HCT116 (cell line): ENCODE measurements around the gene EVX2. TPM values are rescaled to one million over a fixed set of nuclear protein-coding genes. Genes with fewer than 3 reads are reported as not detected.

Source experiments
- ATAC-seq: fragments of 200-7000 bp; cut with Tn5 transposase; 2 replicates; pipeline ENCODE4 v1.9.1; 2020; ENCODE audit warnings: mild to moderate bottlenecking, moderate library complexity
- BruUV-seq: library from RNA; stranded (reverse); fragments of 400-500 nt; replicated peaks from 2 replicates; lab custom pipeline; 2021; lab: Mats Ljungman, UMichigan
- CTCF ChIA-PET: fragments of 300-600 bp; sonication (Branson Sonifier 250); formaldehyde crosslinking; loops from one replicate; lab custom pipeline; 2021; ENCODE audit warnings: antibody characterized with exemption; lab: Charles Lee
- POLR2A ChIA-PET: fragments of 300-600, 350-600 bp; sonication (Branson Sonifier 250); formaldehyde crosslinking; loops from one replicate; lab custom pipeline; 2021; ENCODE audit warnings: antibody characterized with exemption; lab: Charles Lee
- RAD21 ChIA-PET, 2 experiments: fragments of 300-600 bp; sonication (Branson Sonifier 250); formaldehyde crosslinking; loops; one replicate each; lab custom pipeline; 2023; ENCODE audit warnings: low total read pairs in 2 of 2; ENCODE audit not compliant: uncharacterized antibody in 2 of 2, unreplicated experiment in 2 of 2, low non-redundant PET in 1 of 2; lab: Charles Lee
- DNase-seq: peaks from one replicate; pipeline ENCODE4 v3.0.0-alpha.2; 2010; ENCODE audit warnings: low read depth, low spot score
- H2AFZ ChIP-seq: fragments of 200-600 bp; shearing (Covaris generic), sonication (generic); 2 replicates; pipeline ENCODE4 v1.6.1; 2017; ENCODE audit warnings: low read depth, mixed run types, mixed read lengths, antibody characterized with exemption, low read length; ENCODE audit not compliant: poor library complexity, severe bottlenecking
- H3K27ac ChIP-seq: 2 replicates; pipeline ENCODE4 v1.5.1; 2012; ENCODE audit warnings: low read depth, low read length
- H3K27me3 ChIP-seq: fragments of 200-600 bp; sonication (generic); 2 replicates; pipeline ENCODE4 v1.6.1; 2016; ENCODE audit warnings: mixed run types, low read length, mixed read lengths; ENCODE audit not compliant: insufficient read depth
- H3K36me3 ChIP-seq, 2 experiments: fragments of 200-500 bp in 1 of 2; fragments of 200-600 bp in 1 of 2; sonication (Bioruptor generic) in 1 of 2; sonication (generic) in 1 of 2; 2 replicates each; pipeline versions ENCODE4 v1.5.1 to v1.6.1; 2014 to 2016; ENCODE audit warnings: low read length in 2 of 2, inconsistent platforms in 1 of 2, mixed read lengths in 1 of 2, mixed run types in 1 of 2; ENCODE audit not compliant: insufficient read depth in 2 of 2, control insufficient read depth in 1 of 2
- H3K4me1 ChIP-seq, 2 experiments: fragments of 200-600 bp in 1 of 2; sonication (generic) in 1 of 2; 2 replicates each; pipeline versions ENCODE4 v1.5.1 to v1.6.1; 2012 to 2017; ENCODE audit warnings: low read length in 2 of 2, inconsistent platforms in 1 of 2, mild to moderate bottlenecking in 1 of 2, mixed read lengths in 1 of 2, mixed run types in 1 of 2, moderate library complexity in 1 of 2; ENCODE audit not compliant: insufficient read depth in 2 of 2, control insufficient read depth in 1 of 2
- H3K4me2 ChIP-seq: fragments of 200-600 bp; sonication (generic); 2 replicates; pipeline ENCODE4 v1.6.1; 2017; ENCODE audit warnings: mixed run types, low read length, mixed read lengths
- H3K4me3 ChIP-seq, 2 experiments: fragments of 200-600 bp in 1 of 2; sonication (generic) in 1 of 2; replicated peaks in 1 of 2; 2 replicates each; pipeline ENCODE4 v1.5.1; 2011 to 2016; ENCODE audit warnings: low read length in 2 of 2, control low read depth in 1 of 2, low read depth in 1 of 2, mild to moderate bottlenecking in 1 of 2, mixed read lengths in 1 of 2, mixed run types in 1 of 2
- H3K79me2 ChIP-seq: fragments of 200-600 bp; sonication (generic); 2 replicates; pipeline ENCODE4 v1.6.1; 2017; ENCODE audit warnings: mild to moderate bottlenecking, mixed run types, low read length, moderate library complexity, mixed read lengths; ENCODE audit not compliant: insufficient read depth
- H3K9ac ChIP-seq: fragments of 200-600 bp; sonication (generic); 2 replicates; pipeline ENCODE4 v1.6.1; 2016; ENCODE audit warnings: low read length, mixed read lengths
- H3K9me2 ChIP-seq: fragments of 200-600 bp; sonication (generic), shearing (Covaris generic); 2 replicates; pipeline ENCODE4 v1.6.1; 2017; ENCODE audit warnings: mixed run types, mild to moderate bottlenecking, moderate library complexity; ENCODE audit not compliant: insufficient read depth
- H3K9me3 ChIP-seq, 2 experiments: fragments of 200-500 bp in 1 of 2; fragments of 200-600 bp in 1 of 2; sonication (Bioruptor generic) in 1 of 2; sonication (generic) in 1 of 2; 2 replicates each; pipeline ENCODE4 v1.6.1; 2014 to 2017; ENCODE audit warnings: low read length in 2 of 2, mixed read lengths in 2 of 2, inconsistent platforms in 1 of 2, low read depth in 1 of 2, mild to moderate bottlenecking in 1 of 2, mixed run types in 1 of 2, moderate library complexity in 1 of 2; ENCODE audit not compliant: control insufficient read depth in 1 of 2, insufficient read depth in 1 of 2
- H4K20me1 ChIP-seq: fragments of 200-600 bp; sonication (generic), shearing (Covaris generic); 2 replicates; pipeline ENCODE4 v1.6.1; 2017; ENCODE audit warnings: mixed run types, mild to moderate bottlenecking, moderate library complexity; ENCODE audit not compliant: insufficient read depth
- CEBPB ChIP-seq: IDR thresholded peaks from 2 replicates; pipeline ENCODE4 v1.6.1; 2012; ENCODE audit warnings: low read depth
- ELF1 ChIP-seq: IDR thresholded peaks from 2 replicates; pipeline ENCODE4 v1.6.1; 2012; ENCODE audit warnings: low read depth, borderline replicate concordance
- EZH2 ChIP-seq: fragments of 200-600 bp; sonication (generic); IDR thresholded peaks from 2 replicates; pipeline ENCODE4 v1.6.1; 2017; ENCODE audit warnings: antibody characterized with exemption, mixed run types
- EZH2phosphoT487 ChIP-seq: fragments of 200-600 bp; IDR thresholded peaks from 2 replicates; pipeline ENCODE4 v1.6.1; 2018; ENCODE audit warnings: antibody characterized with exemption, borderline replicate concordance
- FOSL1 ChIP-seq: IDR thresholded peaks from 2 replicates; pipeline ENCODE4 v1.6.1; 2012; ENCODE audit warnings: low read depth
- JUND ChIP-seq: IDR thresholded peaks from 2 replicates; pipeline ENCODE4 v1.6.1; 2012
- MAX ChIP-seq: IDR thresholded peaks from 2 replicates; pipeline ENCODE4 v1.6.1; 2012
- POLR2AphosphoS5 ChIP-seq: IDR thresholded peaks from 2 replicates; pipeline ENCODE4 v1.6.1; 2011; ENCODE audit warnings: mild to moderate bottlenecking, low read depth, low read length, moderate library complexity
- RAD21 ChIP-seq: IDR thresholded peaks from 2 replicates; pipeline ENCODE4 v1.6.1; 2012; ENCODE audit warnings: low read depth, mild to moderate bottlenecking
- SIN3A ChIP-seq: IDR thresholded peaks from 2 replicates; pipeline ENCODE4 v1.6.1; 2012; ENCODE audit warnings: low read depth
- SP1 ChIP-seq: IDR thresholded peaks from 2 replicates; pipeline ENCODE4 v1.6.1; 2012; ENCODE audit warnings: low read depth
- ZFX ChIP-seq: fragments of 450-650 bp; IDR thresholded peaks from 2 replicates; pipeline ENCODE4 v1.6.1; 2017
- intact Hi-C: fragments of 100-400 bp; cut with micrococcal nuclease; formaldehyde crosslinking; loops from 2 replicates; pipeline ENCODE4 v1.10.0; 2022
- total RNA-seq: library from RNA; stranded (reverse); gene quantifications from one replicate; pipeline ENCODE4 v1.2.1, GENCODE V29; 2021; ENCODE audit not compliant: unreplicated experiment
- TF ChIP-seq, protein P1 (sequence below): IDR thresholded peaks from 2 replicates; pipeline ENCODE4 v1.6.1; 2012
- TF ChIP-seq, protein P2 (sequence below), 3 experiments: fragments of 200-600 bp in 1 of 3; sonication (generic) in 1 of 3; IDR thresholded peaks in 2 of 3; conservative IDR thresholded peaks in 1 of 3; 2 replicates each; pipeline ENCODE4 v1.5.1; 2012 to 2017; ENCODE audit warnings: low read depth in 2 of 3, low read length in 2 of 3, antibody characterized with exemption in 1 of 3, borderline replicate concordance in 1 of 3, control low read depth in 1 of 3, mild to moderate bottlenecking in 1 of 3, mixed read lengths in 1 of 3, mixed run types in 1 of 3, moderate library complexity in 1 of 3; ENCODE audit not compliant: insufficient read depth in 1 of 3

Gene EVX2
- total RNA-seq, 1 experiment from 2014 or later: not detected

GRCh38 chr2:176128172-176128981, 44.6 kb upstream of the EVX2 start:
- DNase-seq (no peak), ATAC-seq (no peak)
- ChIA-PET CTCF (interaction anchor here (1.0 to 3.9 kb wide), 10 partner anchors 318 to 1020 kb away, joined by 3 to 36 read pairs (median 16); no protein-coding TSS in a partner anchor), RAD21 (no interaction called here), POLR2A (interaction anchor here (0.7 to 1.9 kb wide), 5 partner anchors 40 to 1034 kb away, joined by 3 to 5 read pairs (median 4); no protein-coding TSS in a partner anchor)
- Histone ChIP-seq H3K4me2 (peak overlapping the region; percentile 84; the same call in 1 of the 2 replicates), H4K20me1 (no peaks in the 10 kb centered on the region), H3K4me1 (peaks cover 6 to 17% of the 10 kb centered on the region in 2 experiments; a peak in 3 of 4 replicates), H3K27ac (no peak overlapping the region), H3K79me2 (no peaks in the 10 kb centered on the region), H2AFZ (no peak overlapping the region), H3K4me3 (no peak overlapping the region), H3K27me3 (no peaks in the 10 kb centered on the region), H3K36me3 (no peaks in the 10 kb centered on the region), H3K9ac (no peak overlapping the region), H3K9me2 (no peaks in the 10 kb centered on the region), H3K9me3 (no peaks in the 10 kb centered on the region)
- no peak for TF ChIP-seq POLR2AphosphoS5
- TF ChIP-seq SIN3A: no peak
- TF ChIP-seq FOSL1: no peak
- TF ChIP-seq CEBPB: no peak
- no peak for TF ChIP-seq ZFX
- no peak for TF ChIP-seq RAD21
- TF ChIP-seq EZH2: no peak
- TF ChIP-seq, protein P1, sequence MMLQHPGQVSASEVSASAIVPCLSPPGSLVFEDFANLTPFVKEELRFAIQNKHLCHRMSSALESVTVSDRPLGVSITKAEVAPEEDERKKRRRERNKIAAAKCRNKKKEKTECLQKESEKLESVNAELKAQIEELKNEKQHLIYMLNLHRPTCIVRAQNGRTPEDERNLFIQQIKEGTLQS: no peak
- TF ChIP-seq ELF1: no peak
- TF ChIP-seq SP1: no peak
- TF ChIP-seq, protein P2, sequence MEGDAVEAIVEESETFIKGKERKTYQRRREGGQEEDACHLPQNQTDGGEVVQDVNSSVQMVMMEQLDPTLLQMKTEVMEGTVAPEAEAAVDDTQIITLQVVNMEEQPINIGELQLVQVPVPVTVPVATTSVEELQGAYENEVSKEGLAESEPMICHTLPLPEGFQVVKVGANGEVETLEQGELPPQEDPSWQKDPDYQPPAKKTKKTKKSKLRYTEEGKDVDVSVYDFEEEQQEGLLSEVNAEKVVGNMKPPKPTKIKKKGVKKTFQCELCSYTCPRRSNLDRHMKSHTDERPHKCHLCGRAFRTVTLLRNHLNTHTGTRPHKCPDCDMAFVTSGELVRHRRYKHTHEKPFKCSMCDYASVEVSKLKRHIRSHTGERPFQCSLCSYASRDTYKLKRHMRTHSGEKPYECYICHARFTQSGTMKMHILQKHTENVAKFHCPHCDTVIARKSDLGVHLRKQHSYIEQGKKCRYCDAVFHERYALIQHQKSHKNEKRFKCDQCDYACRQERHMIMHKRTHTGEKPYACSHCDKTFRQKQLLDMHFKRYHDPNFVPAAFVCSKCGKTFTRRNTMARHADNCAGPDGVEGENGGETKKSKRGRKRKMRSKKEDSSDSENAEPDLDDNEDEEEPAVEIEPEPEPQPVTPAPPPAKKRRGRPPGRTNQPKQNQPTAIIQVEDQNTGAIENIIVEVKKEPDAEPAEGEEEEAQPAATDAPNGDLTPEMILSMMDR (IDR thresholded peaks at IDR 0.05 in 2 of 3, conservative IDR thresholded peaks at IDR 0.05 in 1 of 3; ENCODE audit: borderline replicate concordance in 1 of 3, insufficient read depth in 1 of 3, low read depth in 2 of 3, low read length in 2 of 3): no peak
- TF ChIP-seq JUND: no peak
- no peak for TF ChIP-seq MAX
- no peak for TF ChIP-seq EZH2phosphoT487
- intact Hi-C loops: loop anchor here (5.0 kb wide), 3 partner anchors 704 to 1629 kb away; no protein-coding TSS in a partner anchor
- no TSS peak for BruUV-seq
